Measurements from ENCODE around the gene STBD1. TPM values are rescaled to one million over a fixed set of nuclear protein-coding genes. Genes with fewer than 3 reads are reported as not detected.
A peak's percentile ranks its signal among the peaks of the same experiment; 100 is the strongest.

The STBD1 gene
- total RNA-seq, 5 donors from 2014 or later (not counting 1 experiment from before 2014, with no cell fraction given): 0.26 to 2.2 (median 1.0) TPM

- Histone ChIP-seq H3K4me1 (ENCODE audit: control insufficient read depth in 1 of 2, extremely low read depth in 1 of 2, insufficient read depth in 2 of 2, low read length in 2 of 2) (peaks cover 18 to 36% of the 10 kb centered on the region in 2 experiments), H3K4me3 (ENCODE audit: control insufficient read depth in 1 of 2, extremely low read depth in 1 of 2, low read length in 1 of 2) (peak overlapping the region; percentile 81 to 91), H3K9me3 (no peaks in the 10 kb centered on the region), H3K36me3 (ENCODE audit: control insufficient read depth in 2 of 2, extremely low read depth in 1 of 2, insufficient read depth in 1 of 2, low read length in 1 of 2) (no peaks in the 10 kb centered on the region), H3K27ac (ENCODE audit: low read length) (no peak overlapping the region), H3K27me3 (replicated peaks in 1 of 2; ENCODE audit: control insufficient read depth in 2 of 2, extremely low read depth in 1 of 2, insufficient read depth in 2 of 2, low read length in 1 of 2) (peaks cover 0 to 8% of the 10 kb centered on the region in 2 experiments)
- ChIA-PET POLR2A (interaction anchor here in 1 of 2 donors (0.6 to 0.7 kb wide), 2 partner anchors 157 to 235 kb away, joined by 3 to 4 read pairs; no protein-coding TSS in a partner anchor), CTCF (interaction anchor here in 1 of 2 donors (0.6 to 2.0 kb wide), 2 partner anchors 72 to 776 kb away, joined by 3 to 8 read pairs; no protein-coding TSS in a partner anchor)
- peak in 2 of 35 experiments; percentile 6 to 30 for DNase-seq
- H3K27me3 Mint-ChIP-seq: peaks cover 0 to 3% of the 10 kb centered on the region in 2 donors
- no peaks in the 10 kb centered on the region for H3K36me3 Mint-ChIP-seq
- peak overlapping the region; percentile 74 to 87 (median 74) for H3K4me3 Mint-ChIP-seq
- no peaks in the 10 kb centered on the region for H3K9me3 Mint-ChIP-seq
- peak; percentile 29 to 55 (median 44) for ATAC-seq (replicated peaks in 1 of 4)
- H3K4me1 Mint-ChIP-seq: peaks cover 22 to 47% (median 33%) of the 10 kb centered on the region in 3 donors
- H3K27ac Mint-ChIP-seq: peak overlapping the region; percentile 56 to 77
- WGBS (ENCODE audit: insufficient coverage): 12% methylated on average over 4 of the region's 7 CpGs
Observed at GRCh38 chr4:76305033-76305687, 1.4 kb upstream of the STBD1 start.

GRCh38 chr4:76306882-76307659, 538 bp downstream of the STBD1 start:
- Mint-ChIP-seq H3K4me3 (peak overlapping the region; percentile 74 to 87 (median 74)), H3K27ac (peak overlapping the region in 1 of 2 donors; percentile 30), H3K27me3 (peaks cover 0 to 3% of the 10 kb centered on the region in 2 donors), H3K36me3 (no peaks in the 10 kb centered on the region), H3K9me3 (no peaks in the 10 kb centered on the region), H3K4me1 (peaks cover 22 to 40% (median 29%) of the 10 kb centered on the region in 3 donors)
- DNase-seq: peak in 6 of 35 experiments; percentile 5 to 25 (median 15)
- CTCF ChIA-PET: interaction anchor here in 1 of 2 donors (1.0 to 2.0 kb wide), 3 partner anchors 28 to 127 kb away, joined by 3 to 8 read pairs (median 4); no protein-coding TSS in a partner anchor
- 17% methylated on average over 36 of the region's 37 CpGs for WGBS (ENCODE audit: insufficient coverage)
- peak overlapping the region; percentile 81 to 91 for H3K4me3 ChIP-seq (ENCODE audit: control insufficient read depth in 1 of 2, extremely low read depth in 1 of 2, low read length in 1 of 2)
- no peaks in the 10 kb centered on the region for H3K9me3 ChIP-seq
- H3K4me1 ChIP-seq (ENCODE audit: control insufficient read depth in 1 of 2, extremely low read depth in 1 of 2, insufficient read depth in 2 of 2, low read length in 2 of 2): peaks cover 18 to 36% of the 10 kb centered on the region in 2 experiments
- H3K36me3 ChIP-seq (ENCODE audit: control insufficient read depth in 2 of 2, extremely low read depth in 1 of 2, insufficient read depth in 1 of 2, low read length in 1 of 2): no peaks in the 10 kb centered on the region
- H3K27me3 ChIP-seq (replicated peaks in 1 of 2; ENCODE audit: control insufficient read depth in 2 of 2, extremely low read depth in 1 of 2, insufficient read depth in 2 of 2, low read length in 1 of 2): peaks cover 0 to 8% of the 10 kb centered on the region in 2 experiments
- no peak overlapping the region for H3K27ac ChIP-seq (ENCODE audit: low read length)
- peak in 1 of 4 experiments; percentile 9 for ATAC-seq (replicated peaks in 1 of 4)
- POLR2A ChIA-PET: no interaction called here

GRCh38 chr4:76307660-76308014, 1.1 kb downstream of the STBD1 start:
- Mint-ChIP-seq H3K36me3 (no peaks in the 10 kb centered on the region), H3K4me3 (peak overlapping the region; percentile 71 to 74 (median 74)), H3K9me3 (no peaks in the 10 kb centered on the region), H3K27me3 (peaks cover 0 to 3% of the 10 kb centered on the region in 2 donors), H3K4me1 (peaks cover 20 to 36% (median 29%) of the 10 kb centered on the region in 3 donors), H3K27ac (no peak overlapping the region)
- H3K4me3 ChIP-seq (ENCODE audit: control insufficient read depth in 1 of 2, extremely low read depth in 1 of 2, low read length in 1 of 2): no peak overlapping the region
- no peaks in the 10 kb centered on the region for H3K9me3 ChIP-seq
- ChIA-PET CTCF (interaction anchor here in 1 of 2 donors (1.0 to 1.2 kb wide), 3 partner anchors 29 to 128 kb away, joined by 3 to 4 read pairs (median 3); no protein-coding TSS in a partner anchor), POLR2A (no interaction called here)
- H3K36me3 ChIP-seq (ENCODE audit: control insufficient read depth in 2 of 2, extremely low read depth in 1 of 2, insufficient read depth in 1 of 2, low read length in 1 of 2): no peaks in the 10 kb centered on the region
- peaks cover 18 to 36% of the 10 kb centered on the region in 2 experiments for H3K4me1 ChIP-seq (ENCODE audit: control insufficient read depth in 1 of 2, extremely low read depth in 1 of 2, insufficient read depth in 2 of 2, low read length in 2 of 2)
- ATAC-seq (replicated peaks in 1 of 4) (no peak), DNase-seq (no peak)
- H3K27me3 ChIP-seq (replicated peaks in 1 of 2; ENCODE audit: control insufficient read depth in 2 of 2, extremely low read depth in 1 of 2, insufficient read depth in 2 of 2, low read length in 1 of 2): peaks cover 0 to 8% of the 10 kb centered on the region in 2 experiments
- no peak overlapping the region for H3K27ac ChIP-seq (ENCODE audit: low read length)
- WGBS (ENCODE audit: insufficient coverage): 93% methylated on average over 3 of the region's 4 CpGs

GRCh38 chr4:76308548-76308947, 2.0 kb downstream of the STBD1 start:
- peaks cover 0 to 8% of the 10 kb centered on the region in 2 experiments for H3K27me3 ChIP-seq (replicated peaks in 1 of 2; ENCODE audit: control insufficient read depth in 2 of 2, extremely low read depth in 1 of 2, insufficient read depth in 2 of 2, low read length in 1 of 2)
- H3K4me1 ChIP-seq (ENCODE audit: control insufficient read depth in 1 of 2, extremely low read depth in 1 of 2, insufficient read depth in 2 of 2, low read length in 2 of 2): peaks cover 18 to 36% of the 10 kb centered on the region in 2 experiments
- Mint-ChIP-seq H3K36me3 (no peaks in the 10 kb centered on the region), H3K4me3 (peak overlapping the region in 2 of 3 donors; percentile 14 to 38), H3K27ac (no peak overlapping the region), H3K4me1 (peaks cover 16 to 30% (median 23%) of the 10 kb centered on the region in 3 donors), H3K27me3 (no peaks in the 10 kb centered on the region), H3K9me3 (no peaks in the 10 kb centered on the region)
- WGBS (ENCODE audit: insufficient coverage): 100% methylated on average over 5 of the region's 6 CpGs
- CTCF ChIA-PET: interaction anchor here in 1 of 2 donors (1.0 kb wide), 1 partner anchor 129 kb away, joined by 3 read pairs; no protein-coding TSS in a partner anchor
- H3K4me3 ChIP-seq (ENCODE audit: control insufficient read depth in 1 of 2, extremely low read depth in 1 of 2, low read length in 1 of 2): no peak overlapping the region
- no peaks in the 10 kb centered on the region for H3K36me3 ChIP-seq (ENCODE audit: control insufficient read depth in 2 of 2, extremely low read depth in 1 of 2, insufficient read depth in 1 of 2, low read length in 1 of 2)
- ATAC-seq (replicated peaks in 1 of 4) (no peak), DNase-seq (no peak)
- no peaks in the 10 kb centered on the region for H3K9me3 ChIP-seq
- POLR2A ChIA-PET: no interaction called here
- no peak overlapping the region for H3K27ac ChIP-seq (ENCODE audit: low read length)

- H3K36me3 ChIP-seq (ENCODE audit: control insufficient read depth in 2 of 2, extremely low read depth in 1 of 2, insufficient read depth in 1 of 2, low read length in 1 of 2): no peaks in the 10 kb centered on the region
- Mint-ChIP-seq H3K27ac (no peak overlapping the region), H3K4me3 (no peak overlapping the region), H3K4me1 (peaks cover 8 to 18% (median 12%) of the 10 kb centered on the region in 3 donors), H3K9me3 (no peaks in the 10 kb centered on the region), H3K27me3 (no peaks in the 10 kb centered on the region), H3K36me3 (peaks cover 2% of the 10 kb centered on the region)
- ChIA-PET POLR2A (no interaction called here), CTCF (interaction anchor here in 1 of 2 donors (0.7 kb wide), 1 partner anchor 130 kb away, joined by 4 read pairs; no protein-coding TSS in a partner anchor)
- 100% methylated on average over 1 of the region's 3 CpGs for WGBS (ENCODE audit: insufficient coverage)
- no peak overlapping the region for H3K27ac ChIP-seq (ENCODE audit: low read length)
- DNase-seq: no peak
- no peaks in the 10 kb centered on the region for H3K9me3 ChIP-seq
- peaks cover 7 to 24% of the 10 kb centered on the region in 2 experiments for H3K4me1 ChIP-seq (ENCODE audit: control insufficient read depth in 1 of 2, extremely low read depth in 1 of 2, insufficient read depth in 2 of 2, low read length in 2 of 2)
- peaks cover 0 to 11% of the 10 kb centered on the region in 2 experiments for H3K27me3 ChIP-seq (replicated peaks in 1 of 2; ENCODE audit: control insufficient read depth in 2 of 2, extremely low read depth in 1 of 2, insufficient read depth in 2 of 2, low read length in 1 of 2)
- no peak overlapping the region for H3K4me3 ChIP-seq (ENCODE audit: control insufficient read depth in 1 of 2, extremely low read depth in 1 of 2, low read length in 1 of 2)
- no peak for ATAC-seq (replicated peaks in 1 of 4)
Observed at GRCh38 chr4:76309939-76310550, 3.5 kb downstream of the STBD1 start.

- Mint-ChIP-seq H3K36me3 (peaks cover 7% of the 10 kb centered on the region), H3K4me3 (no peak overlapping the region), H3K9me3 (peaks cover 0 to 6% (median 0%) of the 10 kb centered on the region in 3 donors), H3K27ac (no peak overlapping the region), H3K4me1 (peaks cover 1 to 11% (median 6%) of the 10 kb centered on the region in 3 donors), H3K27me3 (peaks cover 0 to 4% of the 10 kb centered on the region in 2 donors)
- Histone ChIP-seq H3K4me3 (ENCODE audit: control insufficient read depth in 1 of 2, extremely low read depth in 1 of 2, low read length in 1 of 2) (no peak overlapping the region), H3K27me3 (replicated peaks in 1 of 2; ENCODE audit: control insufficient read depth in 2 of 2, extremely low read depth in 1 of 2, insufficient read depth in 2 of 2, low read length in 1 of 2) (peaks cover 0 to 14% of the 10 kb centered on the region in 2 experiments), H3K36me3 (ENCODE audit: control insufficient read depth in 2 of 2, extremely low read depth in 1 of 2, insufficient read depth in 1 of 2, low read length in 1 of 2) (no peaks in the 10 kb centered on the region), H3K9me3 (peaks cover under 1% of the 10 kb centered on the region), H3K27ac (ENCODE audit: low read length) (no peak overlapping the region), H3K4me1 (ENCODE audit: control insufficient read depth in 1 of 2, extremely low read depth in 1 of 2, insufficient read depth in 2 of 2, low read length in 2 of 2) (peaks cover under 1 to 18% of the 10 kb centered on the region in 2 experiments)
- POLR2A ChIA-PET: no interaction called here
- CTCF ChIA-PET: no interaction called here
- no peak for ATAC-seq (replicated peaks in 1 of 4)
- 82% methylated on average over 2 of the region's 4 CpGs for WGBS (ENCODE audit: insufficient coverage)
- no peak for DNase-seq
Observed at GRCh38 chr4:76310683-76311082, 4.2 kb downstream of the STBD1 start.
